Naive B cell (primary cell): Measurements from ENCODE around the gene LRRC4C. TPM values are rescaled to one million over a fixed set of nuclear protein-coding genes. Genes with fewer than 3 reads are reported as not detected.

ENCODE experiments used
- ATAC-seq, 2 donors: fragments of 150-1000 bp; cut with Tn5 transposase; 2 replicates each; pipeline ENCODE4 v1.10.0; 2021; ENCODE audit warnings: low read depth in 2 of 2, mild to moderate bottlenecking in 2 of 2, moderate library complexity in 2 of 2
- DNase-seq: peaks from one replicate; pipeline ENCODE4 v3.0.0; 2022
- H3K27ac Mint-ChIP-seq, 6 donors: one replicate each; pipeline ENCODE4 v1.8.0; 2020 to 2022; ENCODE audit warnings: mild to moderate bottlenecking in 6 of 6, mixed read lengths in 6 of 6, moderate library complexity in 5 of 6, inconsistent platforms in 2 of 6
- H3K27me3 Mint-ChIP-seq, 3 donors: one replicate each; pipeline ENCODE4 v1.8.0; 2021 to 2022; ENCODE audit warnings: mixed read lengths in 3 of 3, mild to moderate bottlenecking in 1 of 3
- H3K36me3 Mint-ChIP-seq, 2 donors: one replicate each; pipeline ENCODE4 v1.8.0; 2020 to 2022; ENCODE audit warnings: mixed read lengths in 2 of 2, inconsistent platforms in 1 of 2, mild to moderate bottlenecking in 1 of 2
- H3K4me1 Mint-ChIP-seq, 3 donors: one replicate each; pipeline ENCODE4 v1.8.0; 2020 to 2022; ENCODE audit warnings: mixed read lengths in 3 of 3, inconsistent platforms in 1 of 3, mild to moderate bottlenecking in 1 of 3, moderate library complexity in 1 of 3
- H3K4me3 Mint-ChIP-seq, 8 donors: one replicate each; pipeline ENCODE4 v1.8.0; 2020 to 2022; ENCODE audit warnings: mild to moderate bottlenecking in 8 of 8, mixed read lengths in 8 of 8, moderate library complexity in 8 of 8, inconsistent platforms in 2 of 8
- H3K9me3 Mint-ChIP-seq, 7 donors: one replicate each; pipeline ENCODE4 v1.8.0; 2020 to 2022; ENCODE audit warnings: mixed read lengths in 7 of 7, mild to moderate bottlenecking in 5 of 7, inconsistent platforms in 2 of 7, moderate library complexity in 1 of 7
- polyA plus RNA-seq, 6 donors: library from polyadenylated mRNA; unstranded; fragments of 300-500 nt; fragmentation: Illumina TruSeq; gene quantifications; one replicate each; pipeline ENCODE4 v1.2.3, GENCODE V29; 2021; ENCODE audit warnings: low read depth in 6 of 6

The LRRC4C gene
- polyA plus RNA-seq, 6 donors from 2014 or later = not detected

DNA sequence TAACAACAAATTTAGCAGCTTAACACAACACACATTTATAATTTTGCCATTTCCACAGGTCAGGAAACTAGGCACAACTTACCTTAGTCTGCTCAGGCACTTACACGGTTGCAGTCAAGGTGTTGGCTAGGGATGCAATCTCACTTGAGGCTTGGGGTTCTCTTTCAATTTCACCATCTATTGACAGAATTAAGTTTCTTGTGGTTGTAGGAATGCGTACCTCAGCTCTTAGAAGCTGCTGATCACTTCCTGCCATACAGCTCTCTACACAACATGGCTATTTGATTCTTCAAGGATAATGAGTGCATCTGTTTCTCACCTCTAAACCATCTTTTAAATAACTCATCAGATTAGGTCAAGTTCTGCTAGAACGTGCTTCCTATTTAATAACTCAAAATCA lies 968.1 kb downstream of the LRRC4C start:
- ATAC-seq (no peak), DNase-seq (no peak)
- Mint-ChIP-seq H3K27me3 (no peaks in the 10 kb centered on the region), H3K4me1 (no peaks in the 10 kb centered on the region), H3K9me3 (peaks cover 0 to 9% (median 4%) of the 10 kb centered on the region in 7 donors), H3K36me3 (no peaks in the 10 kb centered on the region), H3K27ac (no peak overlapping the region), H3K4me3 (no peak overlapping the region)

DNA sequence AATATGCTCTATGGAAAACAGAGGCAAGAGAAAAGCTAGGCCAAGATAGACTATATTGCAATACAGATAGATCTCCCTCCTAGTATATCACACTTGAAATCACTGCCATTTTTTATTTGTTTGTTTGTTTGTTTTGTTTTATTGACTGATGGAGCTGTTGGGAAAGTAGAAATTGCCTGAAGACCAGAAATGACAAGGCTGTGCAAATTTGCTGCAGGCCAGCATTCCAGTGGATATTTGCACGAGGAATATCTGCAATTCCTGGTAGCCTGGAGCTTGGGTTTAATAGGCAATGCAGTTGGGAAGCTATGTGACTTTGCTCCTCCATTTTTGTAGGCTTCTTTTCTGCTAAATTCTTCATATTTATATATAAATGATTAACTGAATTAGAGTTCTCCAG lies 991.7 kb downstream of the LRRC4C start:
- Mint-ChIP-seq H3K4me1 (no peaks in the 10 kb centered on the region), H3K36me3 (no peaks in the 10 kb centered on the region), H3K27me3 (no peaks in the 10 kb centered on the region), H3K4me3 (no peak overlapping the region), H3K27ac (no peak overlapping the region), H3K9me3 (peaks cover 0 to 17% (median 4%) of the 10 kb centered on the region in 7 donors)
- ATAC-seq = no peak
- no peak for DNase-seq

DNA sequence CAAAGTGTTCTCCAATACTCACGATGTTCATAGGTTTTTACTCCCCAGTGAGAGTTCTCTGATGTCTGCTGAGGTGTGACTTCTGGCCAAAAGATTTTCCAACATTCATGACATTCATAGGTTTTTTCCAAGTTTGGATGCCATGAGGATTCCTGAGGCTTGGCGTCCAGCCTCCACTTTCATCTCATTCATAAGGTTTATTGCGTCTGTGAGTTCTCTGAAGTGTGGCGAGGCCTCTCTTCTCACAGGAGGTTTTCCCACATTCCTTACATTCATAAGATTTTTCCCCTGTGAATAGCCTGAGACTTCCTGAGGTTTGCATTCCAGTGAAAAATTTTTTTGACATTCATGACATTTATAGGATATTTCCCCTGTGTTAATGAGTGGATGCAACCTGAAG lies 1014.1 kb downstream of the LRRC4C start:
- Mint-ChIP-seq H3K4me3 (no peak overlapping the region), H3K27me3 (no peaks in the 10 kb centered on the region), H3K4me1 (no peaks in the 10 kb centered on the region), H3K36me3 (no peaks in the 10 kb centered on the region), H3K9me3 (peaks cover 4 to 63% (median 18%) of the 10 kb centered on the region in 7 donors), H3K27ac (no peak overlapping the region)
- ATAC-seq = no peak
- no peak for DNase-seq

- Mint-ChIP-seq H3K9me3 (peaks cover 4 to 63% (median 18%) of the 10 kb centered on the region in 7 donors), H3K4me3 (no peak overlapping the region), H3K27me3 (no peaks in the 10 kb centered on the region), H3K36me3 (no peaks in the 10 kb centered on the region), H3K4me1 (no peaks in the 10 kb centered on the region), H3K27ac (no peak overlapping the region)
- DNase-seq = no peak
- ATAC-seq = no peak
These were observed 1015.3 kb downstream of the LRRC4C start for GRCh38 chr11:40444151-40444550.

DNA sequence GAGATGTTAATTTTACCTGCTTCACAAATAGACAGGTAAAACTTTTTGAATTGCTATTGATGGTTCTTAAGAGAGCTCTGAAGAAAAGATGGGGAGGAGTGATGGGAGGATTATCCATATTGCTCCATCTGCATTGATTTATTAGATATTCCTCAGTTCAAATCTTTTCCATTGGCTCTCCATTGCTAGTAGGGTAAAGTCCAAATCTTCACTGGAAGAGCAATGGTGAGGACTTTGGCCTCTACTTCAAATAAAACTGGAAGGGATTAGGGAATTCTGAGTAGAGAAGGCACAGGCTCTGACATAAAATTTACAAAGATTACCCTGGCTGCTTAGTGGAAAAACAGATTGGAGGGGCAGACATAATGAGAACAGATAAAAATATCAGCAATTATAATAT lies 1024.1 kb downstream of the LRRC4C start:
- peaks cover 3 to 17% (median 10%) of the 10 kb centered on the region in 7 donors for H3K9me3 Mint-ChIP-seq

DNA sequence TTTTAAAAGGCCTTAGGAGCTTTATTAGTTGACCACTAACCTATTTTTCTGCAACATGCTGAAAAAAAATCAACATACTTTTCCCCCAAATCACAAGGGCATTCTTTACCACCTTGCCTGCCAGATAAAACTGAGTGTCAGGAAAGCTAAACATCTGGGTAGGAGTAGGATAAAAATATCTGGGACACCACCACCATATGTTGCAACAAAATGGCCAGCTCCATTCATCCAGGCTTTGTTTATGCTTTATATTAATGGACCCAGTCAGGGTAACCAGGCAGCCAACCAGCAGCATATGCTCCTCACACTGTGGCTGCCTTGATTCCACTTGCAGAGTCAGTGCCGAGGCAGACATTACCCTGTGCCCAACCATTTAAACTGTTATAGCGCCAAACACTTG lies 1024.5 kb downstream of the LRRC4C start:
- Mint-ChIP-seq H3K4me3 (no peak overlapping the region), H3K4me1 (no peaks in the 10 kb centered on the region), H3K27me3 (no peaks in the 10 kb centered on the region), H3K36me3 (no peaks in the 10 kb centered on the region), H3K9me3 (peaks cover 3 to 17% (median 12%) of the 10 kb centered on the region in 7 donors), H3K27ac (no peak overlapping the region)
- no peak for ATAC-seq
- no peak for DNase-seq

More for the DNA sequence above, 1024.1 kb downstream of the LRRC4C start:
- H3K4me1 Mint-ChIP-seq = no peaks in the 10 kb centered on the region
- H3K27ac Mint-ChIP-seq = no peak overlapping the region
- H3K4me3 Mint-ChIP-seq = no peak overlapping the region
- H3K36me3 Mint-ChIP-seq = no peaks in the 10 kb centered on the region
- H3K27me3 Mint-ChIP-seq = no peaks in the 10 kb centered on the region
- DNase-seq (no peak), ATAC-seq (no peak)

DNA sequence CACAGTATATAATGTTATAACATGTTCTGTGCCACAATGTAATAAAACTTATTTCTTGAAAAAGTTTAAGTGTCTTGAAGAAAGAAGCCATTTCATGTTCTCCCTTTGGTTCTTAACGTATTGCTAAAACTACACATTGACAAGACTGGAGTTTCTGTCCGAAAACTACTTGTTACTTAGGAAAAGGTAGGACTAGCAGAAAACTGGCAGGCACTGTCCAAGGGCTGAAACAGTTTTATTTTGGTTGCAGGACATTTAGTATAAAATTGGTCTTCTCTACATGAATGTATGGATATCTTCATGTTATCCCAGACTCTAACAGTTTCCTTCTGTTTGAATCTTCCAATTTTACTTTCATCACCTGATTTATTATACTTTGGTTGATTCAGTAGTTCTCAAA lies 1027.1 kb downstream of the LRRC4C start:
- Mint-ChIP-seq H3K4me1 (no peaks in the 10 kb centered on the region), H3K4me3 (no peak overlapping the region), H3K36me3 (no peaks in the 10 kb centered on the region), H3K9me3 (peaks cover 3 to 16% (median 9%) of the 10 kb centered on the region in 7 donors), H3K27ac (no peak overlapping the region), H3K27me3 (no peaks in the 10 kb centered on the region)
- DNase-seq (no peak), ATAC-seq (no peak)

DNA sequence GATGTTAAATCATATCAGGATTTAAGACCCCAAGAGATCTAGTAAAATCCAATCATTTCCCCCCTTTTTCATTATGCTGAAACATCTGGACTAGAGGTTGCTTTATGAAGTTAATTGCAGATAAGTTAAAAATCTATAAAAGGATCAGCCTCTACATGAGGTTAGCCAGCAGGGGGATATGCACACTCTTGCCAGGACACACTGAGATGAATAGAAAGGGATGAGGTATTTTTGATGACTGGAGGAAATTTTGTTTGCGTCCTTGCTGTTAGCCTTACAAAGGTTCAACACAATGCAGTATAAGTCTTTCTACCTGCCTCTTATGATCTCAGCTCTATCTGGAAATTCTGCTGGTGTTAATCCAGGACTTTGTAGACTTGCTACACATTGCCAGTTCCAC lies 1034.3 kb downstream of the LRRC4C start:
- H3K36me3 Mint-ChIP-seq = no peaks in the 10 kb centered on the region
- ATAC-seq = no peak
- no peak overlapping the region for H3K4me3 Mint-ChIP-seq
- DNase-seq = no peak
- peak overlapping the region in 1 of 6 donors; percentile 71 for H3K27ac Mint-ChIP-seq
- no peaks in the 10 kb centered on the region for H3K27me3 Mint-ChIP-seq
- H3K4me1 Mint-ChIP-seq = no peaks in the 10 kb centered on the region
- peaks cover 0 to 13% (median 4%) of the 10 kb centered on the region in 7 donors for H3K9me3 Mint-ChIP-seq

DNA sequence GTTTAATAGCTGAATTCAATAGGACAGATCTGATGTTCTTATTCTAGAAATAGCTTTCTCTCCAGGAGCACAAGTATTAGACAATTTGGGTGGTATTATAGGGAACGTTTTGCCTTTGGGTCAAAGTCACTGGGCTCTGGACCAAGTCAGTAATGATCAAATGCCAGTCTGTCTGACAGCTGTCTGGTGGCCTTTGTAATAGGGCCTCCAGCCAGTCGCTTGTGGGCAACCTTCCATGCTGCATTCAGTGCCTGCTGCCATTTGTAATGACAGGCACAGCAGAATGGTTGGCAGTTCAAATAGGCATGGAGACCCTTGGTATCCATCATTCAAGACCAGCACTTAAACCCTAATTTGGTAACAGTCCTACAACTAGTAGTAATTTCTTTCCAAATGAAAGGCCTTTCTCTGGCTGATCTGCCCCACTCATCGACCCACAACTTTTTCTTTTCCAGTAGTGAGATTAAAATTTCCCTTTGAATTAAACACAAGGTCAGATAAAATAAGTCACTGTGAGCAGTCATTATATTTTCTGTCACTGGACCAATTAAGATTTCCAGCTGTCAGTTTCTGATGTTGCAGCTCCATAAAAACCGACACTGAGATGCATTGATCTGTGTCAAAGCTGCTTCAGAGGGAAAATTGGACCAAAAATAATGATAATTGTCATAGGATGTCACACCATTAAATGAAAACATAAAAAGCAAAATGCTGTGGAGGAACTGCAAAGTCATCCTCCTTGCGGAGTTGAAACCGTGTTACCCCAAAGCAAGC lies 1038.1 kb downstream of the LRRC4C start:
- Mint-ChIP-seq H3K4me3 (no peak overlapping the region), H3K36me3 (no peaks in the 10 kb centered on the region), H3K27ac (no peak overlapping the region), H3K27me3 (no peaks in the 10 kb centered on the region), H3K4me1 (no peaks in the 10 kb centered on the region), H3K9me3 (peaks cover 0 to 9% (median 4%) of the 10 kb centered on the region in 7 donors)
- ATAC-seq (no peak), DNase-seq (no peak)

GRCh38 chr11:40417627-40418026 lies 1041.8 kb downstream of the LRRC4C start:
- DNase-seq = no peak
- H3K27me3 Mint-ChIP-seq = no peaks in the 10 kb centered on the region
- H3K4me1 Mint-ChIP-seq = no peaks in the 10 kb centered on the region
- no peak overlapping the region for H3K4me3 Mint-ChIP-seq
- H3K36me3 Mint-ChIP-seq = no peaks in the 10 kb centered on the region
- ATAC-seq = no peak
- no peak overlapping the region for H3K27ac Mint-ChIP-seq
- peaks cover 0 to 12% (median 4%) of the 10 kb centered on the region in 7 donors for H3K9me3 Mint-ChIP-seq

- H3K4me3 Mint-ChIP-seq = no peak overlapping the region
- ATAC-seq (no peak), DNase-seq (no peak)
- no peaks in the 10 kb centered on the region for H3K27me3 Mint-ChIP-seq
- H3K9me3 Mint-ChIP-seq = peaks cover 0 to 9% (median 3%) of the 10 kb centered on the region in 7 donors
- H3K27ac Mint-ChIP-seq = no peak overlapping the region
- H3K36me3 Mint-ChIP-seq = no peaks in the 10 kb centered on the region
- H3K4me1 Mint-ChIP-seq = no peaks in the 10 kb centered on the region
These were observed 1052.1 kb downstream of the LRRC4C start for GRCh38 chr11:40407355-40407754.

GRCh38 chr11:40405614-40406013 lies 1053.8 kb downstream of the LRRC4C start:
- Mint-ChIP-seq H3K27me3 (no peaks in the 10 kb centered on the region), H3K4me3 (no peak overlapping the region), H3K27ac (no peak overlapping the region), H3K9me3 (peaks cover 0 to 12% (median 3%) of the 10 kb centered on the region in 7 donors), H3K4me1 (no peaks in the 10 kb centered on the region), H3K36me3 (no peaks in the 10 kb centered on the region)
- no peak for DNase-seq
- ATAC-seq = no peak

DNA sequence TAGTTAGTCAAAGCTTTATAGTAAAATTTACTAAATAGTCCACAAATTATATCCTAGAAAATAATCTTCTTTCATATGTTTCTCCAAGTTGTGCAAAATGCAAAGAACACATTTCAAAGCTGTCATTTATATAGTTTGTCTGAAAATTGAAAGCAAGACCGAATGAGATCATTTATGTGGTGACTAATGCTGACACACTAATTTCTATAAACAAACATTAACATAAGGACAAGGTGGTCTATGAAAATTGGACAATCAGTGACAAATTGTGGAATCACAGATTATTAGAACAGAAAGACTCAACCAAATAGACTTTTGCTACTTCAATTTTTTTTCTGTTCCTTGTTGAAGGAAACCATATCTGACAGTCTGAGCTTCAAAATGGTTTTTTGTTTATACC lies 1056.1 kb downstream of the LRRC4C start:
- Mint-ChIP-seq H3K4me1 (no peaks in the 10 kb centered on the region), H3K27me3 (no peaks in the 10 kb centered on the region), H3K4me3 (no peak overlapping the region), H3K9me3 (peaks cover 0 to 15% (median 2%) of the 10 kb centered on the region in 7 donors), H3K27ac (no peak overlapping the region), H3K36me3 (no peaks in the 10 kb centered on the region)
- ATAC-seq (no peak), DNase-seq (no peak)

DNA sequence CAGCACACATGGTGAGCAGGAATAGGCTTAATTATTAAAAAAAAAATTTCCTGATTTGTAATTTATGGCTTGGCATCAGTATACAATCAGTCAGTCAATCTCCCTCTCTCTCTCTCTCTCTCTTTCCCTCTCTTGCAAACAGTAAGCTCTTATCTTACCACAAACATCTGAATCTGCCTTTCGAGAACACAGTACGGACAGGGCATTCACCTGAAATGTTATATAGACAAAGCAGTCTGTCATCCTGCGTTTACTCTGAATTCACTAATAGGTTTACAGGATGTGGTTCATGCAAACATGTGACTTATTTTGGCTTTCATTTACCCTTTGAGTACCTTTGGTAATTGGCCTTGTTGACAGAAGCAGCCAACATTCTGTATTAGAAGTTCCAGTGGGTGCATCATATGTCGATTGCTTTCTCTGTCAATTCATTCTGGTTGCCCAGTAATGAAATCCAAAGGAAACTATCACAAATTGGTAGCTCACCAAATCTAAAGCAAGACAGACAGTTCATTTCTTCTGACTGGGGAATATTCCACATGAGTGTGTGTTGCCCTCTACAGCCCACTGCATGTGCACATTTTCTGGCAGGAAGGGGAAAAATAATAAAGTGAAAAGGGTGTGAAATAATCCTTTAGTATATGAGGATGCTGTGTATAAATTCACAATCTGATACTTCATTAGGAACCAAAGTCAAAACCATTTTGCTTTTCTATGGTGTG lies 1058.2 kb downstream of the LRRC4C start:
- H3K9me3 Mint-ChIP-seq = peaks cover 0 to 15% (median 2%) of the 10 kb centered on the region in 7 donors
- H3K36me3 Mint-ChIP-seq = no peaks in the 10 kb centered on the region
- ATAC-seq (no peak), DNase-seq (no peak)
- H3K27me3 Mint-ChIP-seq = no peaks in the 10 kb centered on the region
- no peak overlapping the region for H3K27ac Mint-ChIP-seq
- no peak overlapping the region for H3K4me3 Mint-ChIP-seq
- H3K4me1 Mint-ChIP-seq = no peaks in the 10 kb centered on the region
